Endothelial cell (in vitro differentiated cells): Measurements from ENCODE around the gene AFG1L. TPM values are rescaled to one million over a fixed set of nuclear protein-coding genes. Genes with fewer than 3 reads are reported as not detected.
A peak's percentile ranks its signal among the peaks of the same experiment; 100 is the strongest.
"Not testable (repeated sequence)": the region's sequence is repeated elsewhere in the genome, so short reads cannot be mapped to it uniquely, and the experiment has no call there.

Source experiments
- DNase-seq: peaks from one replicate; pipeline ENCODE4 v3.0.0; 2021; ENCODE audit warnings: low spot score
- H3K27ac Mint-ChIP-seq: one replicate; pipeline ENCODE4 v1.8.0; 2021; ENCODE audit warnings: mixed read lengths, inconsistent platforms; ENCODE audit not compliant: unreplicated experiment
- H3K27me3 Mint-ChIP-seq: one replicate; pipeline ENCODE4 v1.8.0; 2021; ENCODE audit warnings: mild to moderate bottlenecking, moderate library complexity, mixed read lengths, inconsistent platforms; ENCODE audit not compliant: unreplicated experiment
- H3K36me3 Mint-ChIP-seq: one replicate; pipeline ENCODE4 v1.8.0; 2021; ENCODE audit warnings: mild to moderate bottlenecking, low read depth, mixed read lengths, inconsistent platforms; ENCODE audit not compliant: unreplicated experiment
- H3K4me1 Mint-ChIP-seq: one replicate; pipeline ENCODE4 v1.8.0; 2021; ENCODE audit warnings: mild to moderate bottlenecking, mixed read lengths, inconsistent platforms; ENCODE audit not compliant: unreplicated experiment
- H3K4me3 Mint-ChIP-seq: one replicate; pipeline ENCODE4 v1.8.0; 2021; ENCODE audit warnings: mild to moderate bottlenecking, mixed read lengths, inconsistent platforms; ENCODE audit not compliant: unreplicated experiment
- H3K9me3 Mint-ChIP-seq: one replicate; pipeline ENCODE4 v1.8.0; 2021; ENCODE audit warnings: mixed read lengths, inconsistent platforms; ENCODE audit not compliant: unreplicated experiment
- long read RNA-seq: library from polyadenylated mRNA; unstranded; transcript quantifications from one replicate; pipeline ENCODE4 v2.0.0, GENCODE V29; 2020; ENCODE audit not compliant: unreplicated experiment
- total RNA-seq: library from RNA; stranded (reverse); fragmentation: NEBNext Ultra II Directional; extraction: Animal tissue kit (Norgen Biotek cat#: 25700); gene quantifications from one replicate; pipeline ENCODE4 v1.2.1, GENCODE V29; 2021; ENCODE audit not compliant: unreplicated experiment
- TF ChIP-seq, protein P1 (sequence below): fragments of 200-600 bp; sonication (generic); IDR thresholded peaks from one replicate; pipeline ENCODE4 v1.5.0; 2021; ENCODE audit warnings: antibody characterized with exemption; ENCODE audit not compliant: unreplicated experiment

Gene AFG1L
- 5.7 TPM for total RNA-seq
- long read RNA-seq, full-length matches to known transcripts: 1 of 2 reads
- long read RNA-seq, partial matches to known transcripts: 1 of 2 reads
- long read RNA-seq, other reads (novel, unspliced or antisense): 0 of 2 reads

DNA sequence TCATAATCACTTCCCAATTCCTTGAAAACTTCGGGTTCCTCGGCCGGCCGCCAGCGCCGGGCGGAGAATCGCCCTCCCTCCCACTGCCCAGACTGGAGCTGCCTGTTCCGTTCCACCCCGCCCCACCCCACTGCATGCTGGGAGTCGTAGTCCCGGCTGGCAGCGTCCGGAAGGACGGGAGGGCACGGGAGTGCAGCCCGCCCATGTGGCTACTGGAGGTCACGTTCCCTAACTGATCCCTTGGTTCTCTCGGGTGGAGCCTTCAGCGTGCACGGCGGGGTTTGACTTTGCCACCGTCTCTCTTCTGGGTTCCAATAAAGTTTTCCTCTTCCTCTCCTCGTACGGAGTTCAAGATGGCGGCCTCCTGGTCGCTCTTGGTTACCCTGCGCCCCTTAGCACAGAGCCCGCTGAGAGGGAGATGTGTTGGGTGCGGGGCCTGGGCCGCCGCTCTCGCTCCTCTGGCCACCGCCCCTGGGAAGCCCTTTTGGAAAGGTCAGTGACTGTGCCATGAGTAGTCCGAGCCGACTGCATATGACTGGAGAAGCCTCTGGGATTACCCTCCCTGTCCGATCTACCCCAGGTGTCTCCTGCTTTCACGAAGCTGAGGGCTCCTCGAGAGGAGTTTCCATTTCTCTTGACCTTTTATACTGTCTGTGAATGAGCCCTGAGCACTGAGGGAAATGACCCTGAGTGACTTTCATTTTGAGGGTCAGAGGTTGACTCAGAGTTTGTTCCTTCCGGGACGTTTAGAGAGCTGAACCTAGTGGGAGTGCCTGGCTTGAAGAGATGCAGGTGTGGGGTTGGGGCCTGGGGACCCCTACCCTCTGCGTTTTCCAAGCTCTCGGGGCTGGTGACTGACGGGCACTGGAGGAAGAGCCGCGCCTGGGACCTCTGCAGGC, at the start of gene AFG1L:
AFG1L (plus strand) TSS at position 328 of the 899 bp plus-strand sequence; CDS start at position 354, 26 bp downstream.
- H3K4me3 Mint-ChIP-seq: peak within 1 kb of the TSS; percentile 97

DNA sequence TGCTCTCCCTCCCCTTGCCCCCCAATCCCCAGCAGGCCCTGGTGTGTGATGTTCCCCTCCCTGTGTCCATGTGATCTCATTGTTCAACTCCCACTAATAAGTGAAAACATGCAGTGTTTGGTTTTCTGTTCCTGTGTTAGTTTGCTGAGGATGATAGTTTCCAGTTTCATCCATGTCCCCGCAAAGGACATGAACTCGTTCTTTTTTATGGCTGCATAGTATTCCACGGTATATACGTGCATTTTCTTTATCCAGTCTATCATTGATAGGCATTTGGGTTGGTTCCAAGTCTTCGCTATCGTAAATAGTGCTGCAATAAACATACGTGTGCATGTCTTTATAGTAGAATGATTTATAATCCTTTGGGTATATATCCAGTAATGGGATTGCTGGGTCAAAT, 49.8 kb upstream of the AFG1L start:
- not testable (repeated sequence) for H3K4me1 Mint-ChIP-seq, DNase-seq, H3K27me3 Mint-ChIP-seq, H3K9me3 Mint-ChIP-seq, H3K27ac Mint-ChIP-seq
- Mint-ChIP-seq H3K4me3 (peak overlapping the region; percentile 47), H3K36me3 (peaks cover 35% of the 10 kb centered on the region)

More for the DNA sequence above, at the start of gene AFG1L:
- DNase-seq: peak; percentile 88
- no peaks in the 10 kb centered on the region for H3K36me3 Mint-ChIP-seq
- peak within 1 kb of the TSS; percentile 99 for H3K27ac Mint-ChIP-seq
- TF ChIP-seq, protein P1, sequence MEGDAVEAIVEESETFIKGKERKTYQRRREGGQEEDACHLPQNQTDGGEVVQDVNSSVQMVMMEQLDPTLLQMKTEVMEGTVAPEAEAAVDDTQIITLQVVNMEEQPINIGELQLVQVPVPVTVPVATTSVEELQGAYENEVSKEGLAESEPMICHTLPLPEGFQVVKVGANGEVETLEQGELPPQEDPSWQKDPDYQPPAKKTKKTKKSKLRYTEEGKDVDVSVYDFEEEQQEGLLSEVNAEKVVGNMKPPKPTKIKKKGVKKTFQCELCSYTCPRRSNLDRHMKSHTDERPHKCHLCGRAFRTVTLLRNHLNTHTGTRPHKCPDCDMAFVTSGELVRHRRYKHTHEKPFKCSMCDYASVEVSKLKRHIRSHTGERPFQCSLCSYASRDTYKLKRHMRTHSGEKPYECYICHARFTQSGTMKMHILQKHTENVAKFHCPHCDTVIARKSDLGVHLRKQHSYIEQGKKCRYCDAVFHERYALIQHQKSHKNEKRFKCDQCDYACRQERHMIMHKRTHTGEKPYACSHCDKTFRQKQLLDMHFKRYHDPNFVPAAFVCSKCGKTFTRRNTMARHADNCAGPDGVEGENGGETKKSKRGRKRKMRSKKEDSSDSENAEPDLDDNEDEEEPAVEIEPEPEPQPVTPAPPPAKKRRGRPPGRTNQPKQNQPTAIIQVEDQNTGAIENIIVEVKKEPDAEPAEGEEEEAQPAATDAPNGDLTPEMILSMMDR: no peak
- no peaks in the 10 kb centered on the region for H3K27me3 Mint-ChIP-seq
- H3K9me3 Mint-ChIP-seq: no peaks in the 10 kb centered on the region
- peaks cover 13% of the 10 kb centered on the region for H3K4me1 Mint-ChIP-seq

DNA sequence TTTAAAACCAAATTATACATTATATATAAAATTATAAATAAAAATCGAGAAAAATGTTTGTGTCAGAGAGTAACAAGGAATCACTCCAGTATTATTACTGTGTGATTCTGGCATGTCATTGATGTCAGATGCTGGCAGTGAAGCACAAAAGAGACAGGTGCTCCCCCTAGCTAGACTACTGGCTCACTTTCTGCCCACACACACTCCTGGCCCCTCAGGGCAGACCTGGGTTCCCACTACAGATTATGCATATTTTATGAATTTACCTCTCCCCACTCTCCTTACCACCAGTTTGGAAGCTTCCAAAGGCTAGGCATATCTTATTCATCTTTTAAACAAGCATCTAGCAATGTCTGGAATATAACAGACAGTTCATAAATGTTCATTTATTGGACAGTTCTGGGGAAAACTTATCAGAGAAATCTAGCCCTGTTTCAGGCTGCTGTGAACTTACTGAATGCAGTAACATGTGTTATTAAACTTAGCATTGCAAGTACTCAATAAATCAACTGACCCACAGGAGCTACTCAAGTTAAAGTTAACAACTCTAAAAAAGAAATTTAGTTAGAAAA, 46.8 kb upstream of the AFG1L start:
- H3K4me1 Mint-ChIP-seq: peaks cover 26% of the 10 kb centered on the region
- H3K9me3 Mint-ChIP-seq: no peaks in the 10 kb centered on the region

DNA sequence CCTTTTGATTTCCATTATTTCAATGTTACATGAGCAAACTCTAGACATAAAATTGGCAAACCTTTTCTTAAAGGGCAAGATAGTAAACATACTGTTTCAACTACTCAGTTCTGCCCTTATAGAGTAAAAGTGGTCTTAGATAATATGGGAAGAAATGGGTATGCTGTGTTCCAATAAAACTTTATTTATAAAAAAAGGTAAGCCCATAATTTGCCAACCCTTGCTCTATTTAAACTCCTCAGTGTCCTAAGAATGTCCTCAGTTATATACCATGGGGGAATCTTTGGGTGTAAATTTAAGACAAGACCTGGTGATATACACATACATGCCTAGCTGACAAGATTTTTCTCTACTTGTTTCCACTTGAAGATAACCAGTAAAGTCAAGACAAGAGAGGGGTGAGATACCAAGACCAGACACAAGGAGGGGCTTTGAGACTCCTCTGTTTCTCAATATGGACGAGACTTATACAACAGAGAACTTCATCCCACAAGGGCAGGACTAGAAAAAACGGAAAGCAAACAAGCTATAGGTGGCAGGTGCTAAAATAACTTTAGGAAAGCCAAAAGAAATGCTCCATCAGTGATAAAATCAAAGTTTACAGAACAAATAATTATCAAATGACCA, 44.5 kb upstream of the AFG1L start:
- Mint-ChIP-seq H3K9me3 (no peaks in the 10 kb centered on the region), H3K4me1 (peaks cover 45% of the 10 kb centered on the region), H3K36me3 (peaks cover 18% of the 10 kb centered on the region), H3K27me3 (peaks cover 6% of the 10 kb centered on the region), H3K27ac (no peak overlapping the region), H3K4me3 (no peak overlapping the region)
- TF ChIP-seq, protein P1: peak; percentile 61
- no peak for DNase-seq

More for the DNA sequence above, 46.8 kb upstream of the AFG1L start:
- no peak for DNase-seq
- TF ChIP-seq, protein P1: no peak
- Mint-ChIP-seq H3K27ac (no peak overlapping the region), H3K36me3 (peaks cover 19% of the 10 kb centered on the region), H3K27me3 (peaks cover 6% of the 10 kb centered on the region), H3K4me3 (no peak overlapping the region)

DNA sequence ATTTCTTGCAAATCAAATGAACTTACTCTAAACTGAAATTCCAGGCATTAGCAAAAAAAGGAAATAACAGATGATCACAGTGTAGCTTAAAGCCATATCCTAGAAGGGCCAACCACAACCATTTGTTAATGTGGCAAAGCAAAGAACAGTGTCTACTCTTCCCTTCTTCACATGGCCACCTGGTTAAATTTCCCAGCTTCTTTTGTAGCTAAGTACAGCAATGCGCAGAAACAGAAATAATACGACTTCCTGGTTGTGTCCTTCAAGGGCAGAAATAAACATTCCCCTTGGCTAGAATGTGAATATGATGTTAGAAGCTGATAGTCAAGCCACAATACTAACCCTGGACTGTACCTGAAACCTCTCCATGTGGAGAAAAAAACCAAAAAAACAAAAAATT, 43.6 kb upstream of the AFG1L start:
- no peak for DNase-seq
- H3K4me3 Mint-ChIP-seq: no peak overlapping the region
- peaks cover 52% of the 10 kb centered on the region for H3K4me1 Mint-ChIP-seq
- peaks cover 11% of the 10 kb centered on the region for H3K36me3 Mint-ChIP-seq
- H3K27me3 Mint-ChIP-seq: peaks cover 4% of the 10 kb centered on the region
- TF ChIP-seq, protein P1: no peak
- peak overlapping the region; percentile 84 for H3K27ac Mint-ChIP-seq
- no peaks in the 10 kb centered on the region for H3K9me3 Mint-ChIP-seq
